ENCODE results near the gene GRIN1.
"Not testable (repeated sequence)": the region's sequence is repeated elsewhere in the genome, so short reads cannot be mapped to it uniquely, and the experiment has no call there.

The GRIN1 gene

GRCh38 chr9:137123468-137123837 is 15.5 kb upstream of the GRIN1 start:
- H3K79me2 ChIP-seq: no peaks in the 10 kb centered on the region
- no peaks in the 10 kb centered on the region for H3K4me1 ChIP-seq
- no peaks in the 10 kb centered on the region for H3K36me3 ChIP-seq (ENCODE audit: control insufficient read depth, insufficient read depth, low read length)
- no peak overlapping the region for H2AFZ ChIP-seq
- no peak overlapping the region for H3K9ac ChIP-seq
- H3K4me2 ChIP-seq (ENCODE audit: low read length): no peak overlapping the region
- H3K27ac ChIP-seq: no peak overlapping the region
- H3K4me3 ChIP-seq (ENCODE audit: low read depth, low read length): no peak overlapping the region
- H3K9me3 ChIP-seq (ENCODE audit: control insufficient read depth, low read length): no peaks in the 10 kb centered on the region
- TF ChIP-seq, protein P1, sequence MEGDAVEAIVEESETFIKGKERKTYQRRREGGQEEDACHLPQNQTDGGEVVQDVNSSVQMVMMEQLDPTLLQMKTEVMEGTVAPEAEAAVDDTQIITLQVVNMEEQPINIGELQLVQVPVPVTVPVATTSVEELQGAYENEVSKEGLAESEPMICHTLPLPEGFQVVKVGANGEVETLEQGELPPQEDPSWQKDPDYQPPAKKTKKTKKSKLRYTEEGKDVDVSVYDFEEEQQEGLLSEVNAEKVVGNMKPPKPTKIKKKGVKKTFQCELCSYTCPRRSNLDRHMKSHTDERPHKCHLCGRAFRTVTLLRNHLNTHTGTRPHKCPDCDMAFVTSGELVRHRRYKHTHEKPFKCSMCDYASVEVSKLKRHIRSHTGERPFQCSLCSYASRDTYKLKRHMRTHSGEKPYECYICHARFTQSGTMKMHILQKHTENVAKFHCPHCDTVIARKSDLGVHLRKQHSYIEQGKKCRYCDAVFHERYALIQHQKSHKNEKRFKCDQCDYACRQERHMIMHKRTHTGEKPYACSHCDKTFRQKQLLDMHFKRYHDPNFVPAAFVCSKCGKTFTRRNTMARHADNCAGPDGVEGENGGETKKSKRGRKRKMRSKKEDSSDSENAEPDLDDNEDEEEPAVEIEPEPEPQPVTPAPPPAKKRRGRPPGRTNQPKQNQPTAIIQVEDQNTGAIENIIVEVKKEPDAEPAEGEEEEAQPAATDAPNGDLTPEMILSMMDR (IDR thresholded peaks at IDR 0.05): no peak
- H3K27me3 ChIP-seq (ENCODE audit: control insufficient read depth, insufficient read depth, low read length): no peaks in the 10 kb centered on the region

- not testable (repeated sequence) for H2AFZ ChIP-seq; H3K27ac ChIP-seq; H3K9me3 ChIP-seq (ENCODE audit: control insufficient read depth, low read length); H3K4me3 ChIP-seq (ENCODE audit: low read depth, low read length); H3K4me2 ChIP-seq (ENCODE audit: low read length); H3K27me3 ChIP-seq (ENCODE audit: control insufficient read depth, insufficient read depth, low read length); H3K79me2 ChIP-seq; H3K4me1 ChIP-seq; H3K9ac ChIP-seq; H3K36me3 ChIP-seq (ENCODE audit: control insufficient read depth, insufficient read depth, low read length)
Measured at GRCh38 chr9:137123952-137124462, 14.9 kb upstream of the GRIN1 start.

- no peaks in the 10 kb centered on the region for H3K36me3 ChIP-seq (ENCODE audit: control insufficient read depth, insufficient read depth, low read length)
- no peak overlapping the region for H3K9ac ChIP-seq
- H3K79me2 ChIP-seq: no peaks in the 10 kb centered on the region
- no peak overlapping the region for H2AFZ ChIP-seq
- TF ChIP-seq, protein P1 (IDR thresholded peaks at IDR 0.05): no peak
- no peaks in the 10 kb centered on the region for H3K9me3 ChIP-seq (ENCODE audit: control insufficient read depth, low read length)
- peak overlapping the region; percentile 15 for H3K27ac ChIP-seq
- no peaks in the 10 kb centered on the region for H3K27me3 ChIP-seq (ENCODE audit: control insufficient read depth, insufficient read depth, low read length)
- H3K4me2 ChIP-seq (ENCODE audit: low read length): no peak overlapping the region
- no peak overlapping the region for H3K4me3 ChIP-seq (ENCODE audit: low read depth, low read length)
- no peaks in the 10 kb centered on the region for H3K4me1 ChIP-seq
Measured at GRCh38 chr9:137126786-137127185, 12.2 kb upstream of the GRIN1 start.

- no peak overlapping the region for H3K9ac ChIP-seq
- H3K4me2 ChIP-seq (ENCODE audit: low read length): no peak overlapping the region
- peak overlapping the region; percentile 15 for H3K27ac ChIP-seq
- no peaks in the 10 kb centered on the region for H3K27me3 ChIP-seq (ENCODE audit: control insufficient read depth, insufficient read depth, low read length)
- H2AFZ ChIP-seq: no peak overlapping the region
- TF ChIP-seq, protein P1 (IDR thresholded peaks at IDR 0.05): no peak
- no peak overlapping the region for H3K4me3 ChIP-seq (ENCODE audit: low read depth, low read length)
- H3K36me3 ChIP-seq (ENCODE audit: control insufficient read depth, insufficient read depth, low read length): no peaks in the 10 kb centered on the region
- H3K79me2 ChIP-seq: no peaks in the 10 kb centered on the region
- H3K9me3 ChIP-seq (ENCODE audit: control insufficient read depth, low read length): no peaks in the 10 kb centered on the region
- no peaks in the 10 kb centered on the region for H3K4me1 ChIP-seq
Measured at GRCh38 chr9:137127301-137128157, 11.4 kb upstream of the GRIN1 start.

DNA sequence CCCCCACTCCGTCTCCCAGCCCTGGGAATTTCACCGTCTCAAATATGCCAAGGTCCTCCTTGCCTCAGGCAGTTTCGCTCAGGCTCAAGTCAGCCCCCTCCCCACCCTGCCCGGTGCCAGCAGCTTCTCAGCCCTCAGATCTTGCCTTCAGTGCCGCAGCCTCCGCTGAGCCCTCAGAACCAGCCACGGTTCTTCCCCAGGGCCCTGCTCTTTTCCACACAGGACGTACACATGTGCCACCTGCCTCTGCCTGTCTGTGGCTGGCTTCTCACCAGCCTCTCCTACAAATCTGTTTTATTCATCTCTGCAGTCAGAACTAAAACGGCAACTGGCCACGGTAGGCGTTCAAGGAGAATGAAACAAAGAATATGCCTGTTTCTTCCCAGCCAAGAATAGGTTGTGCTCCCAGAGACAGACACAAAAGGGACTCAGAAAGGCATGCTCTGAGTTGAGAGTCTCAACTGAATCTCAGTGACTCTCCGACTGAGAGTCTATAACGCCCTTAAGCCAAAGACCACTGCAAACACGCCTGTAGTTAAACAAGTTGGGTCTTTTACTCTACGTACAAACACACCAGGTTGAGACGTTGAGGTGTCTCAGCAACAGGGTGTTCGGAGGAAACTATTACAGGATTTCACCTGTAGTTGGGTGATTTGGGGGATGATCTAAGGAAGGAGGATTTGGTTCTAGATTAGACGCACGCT is 10.6 kb upstream of the GRIN1 start:
- H3K36me3 ChIP-seq (ENCODE audit: control insufficient read depth, insufficient read depth, low read length): no peaks in the 10 kb centered on the region
- H3K4me3 ChIP-seq (ENCODE audit: low read depth, low read length): peak overlapping the region; percentile 79
- no peak overlapping the region for H2AFZ ChIP-seq
- no peaks in the 10 kb centered on the region for H3K9me3 ChIP-seq (ENCODE audit: control insufficient read depth, low read length)
- TF ChIP-seq, protein P1 (IDR thresholded peaks at IDR 0.05): no peak
- no peaks in the 10 kb centered on the region for H3K27me3 ChIP-seq (ENCODE audit: control insufficient read depth, insufficient read depth, low read length)
- H3K79me2 ChIP-seq: no peaks in the 10 kb centered on the region
- no peak overlapping the region for H3K27ac ChIP-seq
- H3K4me1 ChIP-seq: no peaks in the 10 kb centered on the region
- H3K9ac ChIP-seq: no peak overlapping the region
- H3K4me2 ChIP-seq (ENCODE audit: low read length): peak overlapping the region; percentile 67

Measured in parathyroid adenoma (tissue), 2 donors.